Naive thymus-derived CD4-positive, alpha-beta T cell (primary cell): ENCODE data around the gene PEAK3. TPM values are rescaled to one million over a fixed set of nuclear protein-coding genes. Genes with fewer than 3 reads are reported as not detected.

Experiments
- ATAC-seq: fragments of 150-1000 bp; cut with Tn5 transposase; 2 replicates; pipeline ENCODE4 v1.10.0; 2021; ENCODE audit warnings: mild to moderate bottlenecking, moderate library complexity
- CTCF ChIA-PET: fragments of 350-600 bp; sonication (Branson Sonifier 250); formaldehyde crosslinking; loops from one replicate; lab custom pipeline; 2021; ENCODE audit warnings: antibody characterized with exemption; lab: Charles Lee
- POLR2A ChIA-PET: fragments of 350-600 bp; sonication (Branson Sonifier 250); formaldehyde crosslinking; loops from one replicate; lab custom pipeline; 2021; ENCODE audit warnings: antibody characterized with exemption, inconsistent platforms; lab: Charles Lee
- DNase-seq, 9 donors: peaks; one replicate each; pipeline versions ENCODE4 v3.0.0 to v3.0.0-alpha.2; 2020 to 2022; ENCODE audit warnings: mixed read lengths in 1 of 9
- H3K27ac ChIP-seq: one replicate; pipeline ENCODE4 v1.7.0; 2013; ENCODE audit warnings: mild to moderate bottlenecking, low read depth, low read length, moderate library complexity
- H3K27me3 ChIP-seq, 2 donors: one replicate each; pipeline ENCODE4 v1.7.0; 2013; ENCODE audit warnings: low read length in 2 of 2, mild to moderate bottlenecking in 2 of 2, moderate library complexity in 2 of 2; ENCODE audit not compliant: control insufficient read depth in 2 of 2, insufficient read depth in 2 of 2
- H3K36me3 ChIP-seq, 3 experiments: 1 replicate in 2 of 3; 2 replicates in 1 of 3; pipeline ENCODE4 v1.7.0; 2013; ENCODE audit warnings: low read length in 3 of 3, mild to moderate bottlenecking in 3 of 3, moderate library complexity in 1 of 3; ENCODE audit not compliant: insufficient read depth in 3 of 3, control insufficient read depth in 2 of 3
- H3K4me1 ChIP-seq, 2 donors: one replicate each; pipeline ENCODE4 v1.7.0; 2013; ENCODE audit warnings: low read length in 2 of 2, mild to moderate bottlenecking in 2 of 2, moderate library complexity in 1 of 2; ENCODE audit not compliant: control insufficient read depth in 2 of 2, insufficient read depth in 2 of 2
- H3K4me3 ChIP-seq: 2 replicates; pipeline ENCODE4 v1.7.0; 2013; ENCODE audit warnings: mild to moderate bottlenecking, low read length
- H3K9me3 ChIP-seq, 3 experiments: 1 replicate in 2 of 3; 2 replicates in 1 of 3; pipeline ENCODE4 v1.7.0; 2013; ENCODE audit warnings: low read length in 3 of 3; ENCODE audit not compliant: control insufficient read depth in 2 of 3
- H3K27ac Mint-ChIP-seq, 9 donors: one replicate each; pipeline ENCODE4 v1.8.0; 2020 to 2022; ENCODE audit warnings: mixed read lengths in 9 of 9, mild to moderate bottlenecking in 8 of 9, moderate library complexity in 5 of 9, inconsistent platforms in 2 of 9
- H3K27me3 Mint-ChIP-seq, 5 donors: one replicate each; pipeline ENCODE4 v1.8.0; 2021 to 2022; ENCODE audit warnings: mixed read lengths in 5 of 5, mild to moderate bottlenecking in 1 of 5
- H3K36me3 Mint-ChIP-seq, 5 donors: one replicate each; pipeline ENCODE4 v1.8.0; 2020 to 2022; ENCODE audit warnings: mixed read lengths in 5 of 5, mild to moderate bottlenecking in 3 of 5, inconsistent platforms in 1 of 5
- H3K4me1 Mint-ChIP-seq, 7 donors: one replicate each; pipeline ENCODE4 v1.8.0; 2020 to 2022; ENCODE audit warnings: mixed read lengths in 7 of 7, mild to moderate bottlenecking in 3 of 7, inconsistent platforms in 1 of 7
- H3K4me3 Mint-ChIP-seq, 10 donors: one replicate each; pipeline ENCODE4 v1.8.0; 2020 to 2022; ENCODE audit warnings: mild to moderate bottlenecking in 10 of 10, mixed read lengths in 10 of 10, moderate library complexity in 6 of 10, inconsistent platforms in 2 of 10
- H3K9me3 Mint-ChIP-seq, 11 donors: one replicate each; pipeline ENCODE4 v1.8.0; 2020 to 2022; ENCODE audit warnings: mixed read lengths in 11 of 11, mild to moderate bottlenecking in 4 of 11, inconsistent platforms in 1 of 11, moderate library complexity in 1 of 11
- intact Hi-C, 2 donors: fragments of 100-400 bp; cut with micrococcal nuclease; formaldehyde crosslinking; loops; one replicate each; pipeline ENCODE4 v1.15.1; 2023
- polyA plus RNA-seq, 2 donors: library from polyadenylated mRNA; unstranded; fragments of 300-500 nt; fragmentation: Illumina TruSeq; gene quantifications; one replicate each; pipeline ENCODE4 v1.2.3, GENCODE V29; 2021
- total RNA-seq, 6 experiments: library from RNA in 5 of 6; stranded (reverse) in 5 of 6; gene quantifications; 1 replicate in 5 of 6; 2 replicates in 1 of 6; pipeline ENCODE4 v1.2.3 and lab custom pipeline; 2021 to 2026

PEAK3 gene
- total and polyA plus RNA-seq, 7 experiments from 2014 or later: 0.14 to 3.9 (median 0.36) TPM; not detected in 1

- Histone ChIP-seq H3K27me3 (peaks cover 0 to 9% of the 10 kb centered on the region in 2 donors), H3K4me1 (peaks cover 0 to 8% of the 10 kb centered on the region in 2 donors), H3K27ac (no peak overlapping the region), H3K36me3 (no peaks in the 10 kb centered on the region), H3K4me3 (no peak overlapping the region), H3K9me3 (no peaks in the 10 kb centered on the region)
- no peak for ATAC-seq
- no peak for DNase-seq
- Mint-ChIP-seq H3K27me3 (peaks cover 21 to 80% (median 40%) of the 10 kb centered on the region in 5 donors), H3K36me3 (peaks cover 0 to 6% (median 0%) of the 10 kb centered on the region in 5 donors), H3K4me3 (no peak overlapping the region), H3K27ac (peak overlapping the region in 1 of 9 donors; percentile 23), H3K4me1 (peaks cover 7 to 25% (median 15%) of the 10 kb centered on the region in 7 donors), H3K9me3 (peaks cover 0 to 1% (median 0%) of the 10 kb centered on the region in 11 donors)
- ChIA-PET POLR2A (no interaction called here), CTCF (interaction anchor here (0.6 kb wide), 1 partner anchor 208 kb away, joined by 3 read pairs; no protein-coding TSS in a partner anchor)
- intact Hi-C loops: no loop called here
Observed at GRCh38 chr19:2305452-2306280, 23.7 kb upstream of the PEAK3 start.

DNA sequence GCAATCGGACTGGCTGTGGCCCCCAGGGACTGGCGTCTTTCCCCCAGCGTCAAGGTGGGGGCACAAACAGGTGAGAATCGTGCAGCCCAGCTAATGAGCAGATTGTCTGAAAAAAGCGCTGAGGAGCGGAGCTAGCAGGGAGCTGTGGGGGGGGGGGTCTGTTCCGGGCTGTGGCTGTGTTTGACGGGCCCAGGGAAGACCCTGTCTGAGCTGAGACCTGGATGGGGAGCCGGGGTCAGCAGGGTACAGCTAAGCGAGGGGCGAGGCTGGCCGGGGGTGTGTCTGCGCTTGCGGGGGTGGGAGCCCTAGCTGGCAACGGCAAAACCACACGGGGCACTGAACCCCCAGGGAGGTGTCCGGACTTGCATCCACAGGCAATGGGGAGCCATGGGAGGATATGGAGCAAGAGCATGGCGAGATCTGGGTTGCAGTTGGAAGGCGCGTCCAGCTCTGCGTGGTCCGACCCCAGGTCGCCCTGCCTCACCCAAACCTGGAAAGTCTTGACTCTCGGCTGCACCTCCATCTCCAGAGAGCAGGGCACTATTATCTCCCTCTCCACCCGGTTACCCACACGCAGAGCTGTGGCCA, 21.3 kb upstream of the PEAK3 start:
- Mint-ChIP-seq H3K27me3 (peaks cover 8 to 58% (median 25%) of the 10 kb centered on the region in 5 donors), H3K9me3 (no peaks in the 10 kb centered on the region), H3K4me3 (peak overlapping the region; percentile 9 to 88 (median 76)), H3K27ac (peak overlapping the region in 3 of 9 donors; percentile 39 to 73 (median 73)), H3K4me1 (peaks cover 6 to 17% (median 11%) of the 10 kb centered on the region in 7 donors), H3K36me3 (peaks cover 0 to 4% (median 0%) of the 10 kb centered on the region in 5 donors)
- POLR2A ChIA-PET: interaction anchor here (0.6 to 1.7 kb wide), 8 partner anchors 8 to 31 kb away, joined by 4 to 8 read pairs (median 4); partner anchors contain the start of genes LSM7 and SPPL2B
- peaks cover 0 to 2% of the 10 kb centered on the region in 2 donors for H3K27me3 ChIP-seq
- no peak overlapping the region for H3K27ac ChIP-seq
- CTCF ChIA-PET: no interaction called here
- intact Hi-C loops: no loop called here
- ATAC-seq (no peak), DNase-seq (no peak)
- no peaks in the 10 kb centered on the region for H3K36me3 ChIP-seq
- no peaks in the 10 kb centered on the region for H3K9me3 ChIP-seq
- H3K4me1 ChIP-seq: peaks cover 0 to 8% of the 10 kb centered on the region in 2 donors
- H3K4me3 ChIP-seq: no peak overlapping the region

- Mint-ChIP-seq H3K4me1 (peaks cover 6 to 17% (median 11%) of the 10 kb centered on the region in 7 donors), H3K27ac (peak overlapping the region in 4 of 9 donors; percentile 39 to 73 (median 68)), H3K4me3 (peak overlapping the region; percentile 42 to 88 (median 76)), H3K36me3 (peaks cover 0 to 4% (median 0%) of the 10 kb centered on the region in 5 donors), H3K27me3 (peaks cover 8 to 56% (median 23%) of the 10 kb centered on the region in 5 donors), H3K9me3 (no peaks in the 10 kb centered on the region)
- Histone ChIP-seq H3K36me3 (no peaks in the 10 kb centered on the region), H3K27me3 (peaks cover 0 to 1% of the 10 kb centered on the region in 2 donors), H3K9me3 (no peaks in the 10 kb centered on the region), H3K4me3 (no peak overlapping the region), H3K27ac (no peak overlapping the region), H3K4me1 (peaks cover 0 to 8% of the 10 kb centered on the region in 2 donors)
- intact Hi-C loops: no loop called here
- POLR2A ChIA-PET: interaction anchor here (0.7 to 1.7 kb wide), 9 partner anchors 8 to 32 kb away, joined by 4 to 8 read pairs (median 4); partner anchors contain the start of genes LSM7 and SPPL2B
- ATAC-seq (peak; percentile 66), DNase-seq (peak in 3 of 9 donors; percentile 22 to 38 (median 31))
- CTCF ChIA-PET: no interaction called here
Observed at GRCh38 chr19:2302319-2303210, 20.6 kb upstream of the PEAK3 start.

DNA sequence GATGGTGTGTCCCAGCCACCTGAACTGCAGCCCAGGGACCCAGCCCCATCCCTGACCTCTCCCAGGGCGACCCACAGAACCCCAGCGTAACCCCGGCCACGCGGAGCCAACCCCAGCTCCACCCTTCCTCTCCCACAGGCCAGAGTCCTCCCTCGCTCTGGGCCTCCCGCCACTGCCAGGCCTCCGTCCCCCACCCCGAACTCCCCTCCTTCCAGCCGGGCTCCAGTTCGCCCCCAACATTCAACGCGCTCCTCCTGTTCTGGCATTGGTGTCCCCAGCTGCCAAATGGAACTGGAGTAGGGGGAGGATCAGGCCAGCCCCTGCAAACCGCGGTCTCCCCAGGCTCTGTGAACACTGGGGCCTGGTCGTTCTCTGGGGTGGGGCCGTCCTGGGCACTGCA, 18.6 kb upstream of the PEAK3 start:
- CTCF ChIA-PET: interaction anchor here (0.6 kb wide), 1 partner anchor 145 kb away, joined by 3 read pairs; no protein-coding TSS in a partner anchor
- ATAC-seq: no peak

DNA sequence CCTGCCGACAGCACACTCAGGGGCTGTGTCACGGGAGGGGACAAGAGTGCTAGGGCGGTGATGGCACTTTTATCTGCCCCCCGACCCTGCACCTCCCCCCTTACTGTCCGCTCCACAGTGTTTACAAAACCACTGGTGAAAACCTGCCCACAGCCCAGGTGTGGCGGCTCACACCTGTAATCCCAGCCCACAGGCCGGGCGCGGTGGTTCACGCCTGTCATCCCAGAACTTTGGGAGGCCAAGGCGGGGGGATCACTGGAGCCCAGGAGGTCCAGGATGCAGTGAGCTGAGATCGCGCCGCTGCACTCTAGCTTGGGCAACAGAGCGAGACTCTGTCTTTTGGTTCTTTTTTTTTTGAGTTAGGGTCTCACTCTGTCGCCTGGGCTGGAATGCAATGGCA, 14.2 kb upstream of the PEAK3 start:
- ChIA-PET POLR2A (no interaction called here), CTCF (no interaction called here)
- no peaks in the 10 kb centered on the region for H3K9me3 ChIP-seq
- H3K4me3 Mint-ChIP-seq: no peak overlapping the region
- H3K27me3 ChIP-seq: no peaks in the 10 kb centered on the region
- H3K4me3 ChIP-seq: no peak overlapping the region
- H3K36me3 Mint-ChIP-seq: peaks cover 3 to 13% (median 5%) of the 10 kb centered on the region in 5 donors
- H3K27ac Mint-ChIP-seq: peak overlapping the region in 1 of 9 donors; percentile 26
- peaks cover 1 to 3% of the 10 kb centered on the region in 2 donors for H3K4me1 ChIP-seq
- no peaks in the 10 kb centered on the region for H3K9me3 Mint-ChIP-seq
- peaks cover 7 to 23% (median 12%) of the 10 kb centered on the region in 7 donors for H3K4me1 Mint-ChIP-seq
- H3K36me3 ChIP-seq: peaks cover 0 to 3% (median 0%) of the 10 kb centered on the region in 3 experiments
- intact Hi-C loops: no loop called here
- H3K27ac ChIP-seq: no peak overlapping the region
- peaks cover 0 to 4% (median 0%) of the 10 kb centered on the region in 5 donors for H3K27me3 Mint-ChIP-seq
- DNase-seq: no peak
- ATAC-seq: no peak

More for the DNA sequence above, 18.6 kb upstream of the PEAK3 start:
- peaks cover 0 to 39% (median 15%) of the 10 kb centered on the region in 5 donors for H3K27me3 Mint-ChIP-seq
- H3K4me3 ChIP-seq: no peak overlapping the region
- H3K27me3 ChIP-seq: no peaks in the 10 kb centered on the region
- H3K27ac Mint-ChIP-seq: no peak overlapping the region
- H3K36me3 ChIP-seq: no peaks in the 10 kb centered on the region
- H3K9me3 Mint-ChIP-seq: no peaks in the 10 kb centered on the region
- intact Hi-C loops: no loop called here
- H3K27ac ChIP-seq: no peak overlapping the region
- H3K9me3 ChIP-seq: no peaks in the 10 kb centered on the region
- no peak for DNase-seq
- no peak overlapping the region for H3K4me3 Mint-ChIP-seq
- POLR2A ChIA-PET: interaction anchor here (0.7 to 3.8 kb wide), 2 partner anchors 12 to 26 kb away, joined by 4 to 17 read pairs; no protein-coding TSS in a partner anchor
- H3K4me1 ChIP-seq: peaks cover 0 to 8% of the 10 kb centered on the region in 2 donors
- peaks cover 0 to 4% (median 0%) of the 10 kb centered on the region in 5 donors for H3K36me3 Mint-ChIP-seq
- peaks cover 6 to 16% (median 11%) of the 10 kb centered on the region in 7 donors for H3K4me1 Mint-ChIP-seq
